ENCODE measurements around the gene FITM2.

DNA sequence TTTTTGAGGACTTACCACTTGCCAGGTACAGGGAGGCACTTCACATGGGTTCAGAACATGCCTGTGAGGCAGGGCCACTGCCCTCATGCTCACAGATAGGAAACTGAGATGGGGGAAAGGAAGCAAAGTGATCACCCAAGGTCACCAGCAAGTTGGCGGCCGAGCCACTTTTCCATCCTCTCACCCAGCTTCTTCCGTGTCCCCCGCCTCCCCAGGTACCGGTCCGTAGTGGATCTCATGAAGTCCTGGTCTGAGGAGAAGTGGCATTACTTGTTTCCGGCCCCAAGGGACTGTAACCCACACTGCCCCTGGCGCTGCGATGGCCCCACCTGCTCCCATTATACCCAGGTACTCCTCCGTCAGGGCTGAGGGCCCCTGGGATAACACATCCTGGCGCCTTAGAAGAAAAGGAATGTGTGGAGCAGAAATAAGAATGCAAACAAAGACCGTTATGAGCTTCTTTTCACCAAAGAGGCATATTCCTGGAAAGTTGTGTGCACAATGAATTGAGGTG, 32.2 kb upstream of the FITM2 start:
- no peak for TF ChIP-seq EZH2 (IDR thresholded peaks at IDR 0.05; ENCODE audit: insufficient read depth, poor library complexity, severe bottlenecking)
- no peak for TF ChIP-seq EZH2phosphoT487 (IDR thresholded peaks at IDR 0.05; ENCODE audit: insufficient read depth, low read depth)
